Keratinocyte (primary cell): Measurements from ENCODE around the gene SLU7.

Source experiments
- EZH2 ChIP-seq: IDR thresholded peaks from one replicate; pipeline ENCODE4 v1.6.1; 2012; ENCODE audit warnings: inconsistent platforms, mild to moderate bottlenecking, low read length, moderate library complexity
- TF ChIP-seq, protein P1 (sequence below), 3 experiments: IDR thresholded peaks in 1 of 3; conservative IDR thresholded peaks in 1 of 3; optimal IDR thresholded peaks in 1 of 3; 2 replicates in 2 of 3; 3 replicates in 1 of 3; pipeline versions ENCODE3 to v1.5.1; 2011; ENCODE audit warnings: low read length in 3 of 3, mild to moderate bottlenecking in 3 of 3, moderate library complexity in 2 of 3, control low read depth in 1 of 3, inconsistent platforms in 1 of 3; ENCODE audit not compliant: insufficient read depth in 2 of 3; ENCODE audit errors: extremely low read depth in 1 of 3

GRCh38 chr5:160466116-160466515 is 47.2 kb upstream of the SLU7 start:
- TF ChIP-seq, protein P1, sequence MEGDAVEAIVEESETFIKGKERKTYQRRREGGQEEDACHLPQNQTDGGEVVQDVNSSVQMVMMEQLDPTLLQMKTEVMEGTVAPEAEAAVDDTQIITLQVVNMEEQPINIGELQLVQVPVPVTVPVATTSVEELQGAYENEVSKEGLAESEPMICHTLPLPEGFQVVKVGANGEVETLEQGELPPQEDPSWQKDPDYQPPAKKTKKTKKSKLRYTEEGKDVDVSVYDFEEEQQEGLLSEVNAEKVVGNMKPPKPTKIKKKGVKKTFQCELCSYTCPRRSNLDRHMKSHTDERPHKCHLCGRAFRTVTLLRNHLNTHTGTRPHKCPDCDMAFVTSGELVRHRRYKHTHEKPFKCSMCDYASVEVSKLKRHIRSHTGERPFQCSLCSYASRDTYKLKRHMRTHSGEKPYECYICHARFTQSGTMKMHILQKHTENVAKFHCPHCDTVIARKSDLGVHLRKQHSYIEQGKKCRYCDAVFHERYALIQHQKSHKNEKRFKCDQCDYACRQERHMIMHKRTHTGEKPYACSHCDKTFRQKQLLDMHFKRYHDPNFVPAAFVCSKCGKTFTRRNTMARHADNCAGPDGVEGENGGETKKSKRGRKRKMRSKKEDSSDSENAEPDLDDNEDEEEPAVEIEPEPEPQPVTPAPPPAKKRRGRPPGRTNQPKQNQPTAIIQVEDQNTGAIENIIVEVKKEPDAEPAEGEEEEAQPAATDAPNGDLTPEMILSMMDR (optimal IDR thresholded peaks at IDR 0.05 in 1 of 3, IDR thresholded peaks at IDR 0.05 in 1 of 3, conservative IDR thresholded peaks at IDR 0.05 in 1 of 3; ENCODE audit: extremely low read depth in 1 of 3, insufficient read depth in 2 of 3, low read length in 3 of 3), result no peak
- no peak for TF ChIP-seq EZH2
